Breast epithelium (tissue), 3 donors: ENCODE results near the gene COX7A2.

Experiments used
- CTCF ChIP-seq, 3 donors: fragments of 450-650 bp; IDR thresholded peaks; one replicate each; pipeline ENCODE4 v1.5.1; 2016 to 2017; ENCODE audit warnings: antibody characterized with exemption in 3 of 3, mild to moderate bottlenecking in 3 of 3, moderate library complexity in 3 of 3
- POLR2A ChIP-seq: fragments of 450-650 bp; IDR thresholded peaks from one replicate; pipeline ENCODE4 v1.6.1; 2016; ENCODE audit warnings: antibody characterized with exemption, mild to moderate bottlenecking, moderate library complexity
- POLR2AphosphoS5 ChIP-seq, 3 donors: sonication (generic); formaldehyde crosslinking; IDR thresholded peaks; one replicate each; pipeline ENCODE4 v1.6.1; 2017; ENCODE audit warnings: antibody characterized with exemption in 3 of 3

GRCh38 chr6:75286955-75287354, 43.4 kb upstream of the COX7A2 start:
- TF ChIP-seq CTCF (IDR thresholded peaks at IDR 0.05) (no peak), POLR2A (no peak), POLR2AphosphoS5 (IDR thresholded peaks at IDR 0.05) (no peak)
